ENCODE data around the gene GPR62. TPM values are rescaled to one million over a fixed set of nuclear protein-coding genes. Genes with fewer than 3 reads are reported as not detected.
"Not testable (repeated sequence)": the region's sequence is repeated elsewhere in the genome, so short reads cannot be mapped to it uniquely, and the experiment has no call there.

GPR62 gene
- total RNA-seq, 1 donor from 2014 or later: not detected

GRCh38 chr3:51928438-51928837, 26.7 kb upstream of the GPR62 start:
- Histone ChIP-seq H3K36me3 (ENCODE audit: control insufficient read depth, insufficient read depth, low read length) (peaks cover 1% of the 10 kb centered on the region), H3K27me3 (ENCODE audit: control insufficient read depth, insufficient read depth, low read length) (no peaks in the 10 kb centered on the region), H3K4me3 (ENCODE audit: low read depth, low read length) (no peak overlapping the region)
- DNase-seq (ENCODE audit: low read depth): no peak
- TF ChIP-seq, protein P1, sequence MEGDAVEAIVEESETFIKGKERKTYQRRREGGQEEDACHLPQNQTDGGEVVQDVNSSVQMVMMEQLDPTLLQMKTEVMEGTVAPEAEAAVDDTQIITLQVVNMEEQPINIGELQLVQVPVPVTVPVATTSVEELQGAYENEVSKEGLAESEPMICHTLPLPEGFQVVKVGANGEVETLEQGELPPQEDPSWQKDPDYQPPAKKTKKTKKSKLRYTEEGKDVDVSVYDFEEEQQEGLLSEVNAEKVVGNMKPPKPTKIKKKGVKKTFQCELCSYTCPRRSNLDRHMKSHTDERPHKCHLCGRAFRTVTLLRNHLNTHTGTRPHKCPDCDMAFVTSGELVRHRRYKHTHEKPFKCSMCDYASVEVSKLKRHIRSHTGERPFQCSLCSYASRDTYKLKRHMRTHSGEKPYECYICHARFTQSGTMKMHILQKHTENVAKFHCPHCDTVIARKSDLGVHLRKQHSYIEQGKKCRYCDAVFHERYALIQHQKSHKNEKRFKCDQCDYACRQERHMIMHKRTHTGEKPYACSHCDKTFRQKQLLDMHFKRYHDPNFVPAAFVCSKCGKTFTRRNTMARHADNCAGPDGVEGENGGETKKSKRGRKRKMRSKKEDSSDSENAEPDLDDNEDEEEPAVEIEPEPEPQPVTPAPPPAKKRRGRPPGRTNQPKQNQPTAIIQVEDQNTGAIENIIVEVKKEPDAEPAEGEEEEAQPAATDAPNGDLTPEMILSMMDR (IDR thresholded peaks at IDR 0.05; ENCODE audit: insufficient read depth, low read length, poor library complexity, severe bottlenecking): no peak

- not testable (repeated sequence) for H3K27me3 ChIP-seq (ENCODE audit: control insufficient read depth, insufficient read depth, low read length); H3K36me3 ChIP-seq (ENCODE audit: control insufficient read depth, insufficient read depth, low read length); DNase-seq (ENCODE audit: low read depth); H3K4me3 ChIP-seq (ENCODE audit: low read depth, low read length)
These were observed 26.2 kb upstream of the GPR62 start for GRCh38 chr3:51928981-51929380.

- Histone ChIP-seq H3K27me3 (ENCODE audit: control insufficient read depth, insufficient read depth, low read length) (no peaks in the 10 kb centered on the region), H3K36me3 (ENCODE audit: control insufficient read depth, insufficient read depth, low read length) (peaks cover 2% of the 10 kb centered on the region), H3K4me3 (ENCODE audit: low read depth, low read length) (no peak overlapping the region)
- TF ChIP-seq, protein P1 (IDR thresholded peaks at IDR 0.05; ENCODE audit: insufficient read depth, low read length, poor library complexity, severe bottlenecking): no peak
- no peak for DNase-seq (ENCODE audit: low read depth)
These were observed 25.7 kb upstream of the GPR62 start for GRCh38 chr3:51929420-51930003.

DNA sequence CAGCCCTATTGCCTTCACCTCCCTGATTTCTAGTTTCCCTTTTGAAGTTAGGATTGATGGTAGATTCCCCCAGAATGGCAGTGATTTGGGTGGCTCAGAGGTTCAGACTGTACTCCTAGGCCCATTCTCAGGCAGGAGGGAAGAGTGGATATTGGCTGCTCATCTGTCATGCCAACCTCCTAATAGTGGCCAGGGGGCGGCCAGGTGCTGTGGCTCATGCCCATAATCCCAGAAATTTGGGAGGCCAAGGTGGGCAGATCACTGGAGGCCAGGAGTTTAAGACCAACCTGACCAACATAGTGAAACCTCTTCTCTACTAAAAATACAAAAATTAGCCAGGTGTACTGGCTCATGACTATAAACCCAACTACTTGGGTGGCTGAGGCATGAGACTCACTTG, 24.7 kb upstream of the GPR62 start:
- Histone ChIP-seq H3K4me3 (ENCODE audit: low read depth, low read length) (no peak overlapping the region), H3K36me3 (ENCODE audit: control insufficient read depth, insufficient read depth, low read length) (peaks cover 2% of the 10 kb centered on the region), H3K27me3 (ENCODE audit: control insufficient read depth, insufficient read depth, low read length) (no peaks in the 10 kb centered on the region)
- TF ChIP-seq, protein P1 (IDR thresholded peaks at IDR 0.05; ENCODE audit: insufficient read depth, low read length, poor library complexity, severe bottlenecking): no peak
- no peak for DNase-seq (ENCODE audit: low read depth)

- TF ChIP-seq, protein P1 (IDR thresholded peaks at IDR 0.05; ENCODE audit: insufficient read depth, low read length, poor library complexity, severe bottlenecking): no peak
- Histone ChIP-seq H3K27me3 (ENCODE audit: control insufficient read depth, insufficient read depth, low read length) (no peaks in the 10 kb centered on the region), H3K36me3 (ENCODE audit: control insufficient read depth, insufficient read depth, low read length) (peaks cover 8% of the 10 kb centered on the region), H3K4me3 (ENCODE audit: low read depth, low read length) (no peak overlapping the region)
- no peak for DNase-seq (ENCODE audit: low read depth)
These were observed 23.4 kb upstream of the GPR62 start for GRCh38 chr3:51931756-51932155.

DNA sequence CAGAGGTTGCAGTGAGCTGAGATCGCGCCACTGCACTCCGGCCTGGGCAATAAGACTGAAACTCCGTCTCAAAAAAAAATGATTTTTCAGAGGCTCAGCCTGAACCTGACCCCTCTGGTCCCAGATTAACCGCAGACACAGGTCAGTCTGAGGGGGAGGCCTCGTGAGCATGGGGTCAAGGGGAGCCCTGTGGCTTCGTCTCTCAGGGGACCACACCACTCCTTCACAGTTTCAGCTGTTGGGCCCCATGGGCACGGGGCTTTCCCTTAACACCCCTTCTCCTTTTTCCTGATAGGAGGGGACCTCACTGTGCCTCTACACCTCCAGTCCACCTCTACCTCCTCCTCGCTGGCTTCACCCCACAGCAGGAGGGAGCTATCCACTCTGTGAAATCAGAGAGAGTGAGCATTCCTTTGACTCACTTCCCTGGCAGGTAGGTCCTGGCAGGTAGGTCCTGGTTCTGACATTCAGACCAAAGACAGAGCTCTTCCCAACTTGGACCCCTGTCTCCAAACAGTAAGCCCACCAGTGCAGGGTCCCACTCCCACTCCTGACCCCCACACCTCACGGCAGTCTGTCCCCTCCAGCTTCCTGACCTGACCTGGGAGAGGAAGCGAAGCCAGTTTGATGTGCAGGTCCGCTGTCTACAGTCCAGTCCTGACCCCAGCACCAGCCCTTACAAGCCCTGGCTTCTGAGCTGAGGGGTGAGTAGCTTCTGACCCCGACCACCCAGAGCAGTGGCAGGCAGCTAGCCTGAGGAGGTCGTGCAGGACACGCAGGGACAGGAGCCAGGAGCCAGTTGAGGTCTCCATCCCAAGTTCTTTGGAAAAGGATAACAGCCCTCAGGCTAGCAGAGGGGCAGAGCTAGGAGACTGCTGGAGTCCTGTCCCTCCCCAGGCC, 22.5 kb upstream of the GPR62 start:
- Histone ChIP-seq H3K27me3 (ENCODE audit: control insufficient read depth, insufficient read depth, low read length) (no peaks in the 10 kb centered on the region), H3K36me3 (ENCODE audit: control insufficient read depth, insufficient read depth, low read length) (peaks cover 8% of the 10 kb centered on the region), H3K4me3 (ENCODE audit: low read depth, low read length) (no peak overlapping the region)
- DNase-seq (ENCODE audit: low read depth): no peak
- TF ChIP-seq, protein P1 (IDR thresholded peaks at IDR 0.05; ENCODE audit: insufficient read depth, low read length, poor library complexity, severe bottlenecking): no peak
